Hepatocyte (in vitro differentiated cells): ENCODE results near the gene PAPSS1.

Experiments
- CTCF ChIP-seq: fragments of 200-600 bp; sonication (generic); IDR thresholded peaks from 2 replicates; pipeline ENCODE4 v1.5.1; 2016; ENCODE audit warnings: antibody characterized with exemption, mild to moderate bottlenecking; ENCODE audit not compliant: poor library complexity
- EZH2 ChIP-seq: fragments of 200-600 bp; sonication (generic); IDR thresholded peaks from 2 replicates; pipeline ENCODE4 v1.6.1; 2016; ENCODE audit warnings: antibody characterized with exemption, mild to moderate bottlenecking, borderline replicate concordance
- EZH2phosphoT487 ChIP-seq: fragments of 200-600 bp; sonication (generic); IDR thresholded peaks from one replicate; pipeline ENCODE4 v1.6.1; 2018; ENCODE audit warnings: antibody characterized with exemption, mild to moderate bottlenecking, low read depth, moderate library complexity; ENCODE audit not compliant: unreplicated experiment, severe bottlenecking

- TF ChIP-seq CTCF = no peak
- TF ChIP-seq EZH2 = no peak
- no peak for TF ChIP-seq EZH2phosphoT487
These were observed 31.6 kb downstream of the PAPSS1 start for GRCh38 chr4:107688421-107688820.
